Measurements from ENCODE around the gene KHK. TPM values are rescaled to one million over a fixed set of nuclear protein-coding genes. Genes with fewer than 3 reads are reported as not detected.
A peak's percentile ranks its signal among the peaks of the same experiment; 100 is the strongest.

The KHK gene
- total and polyA plus RNA-seq, 2 of the 8 experiments (the other 6 are each of a cell fraction or from before 2014, with no cell fraction given), result 11.0 to 17.7 TPM

DNA sequence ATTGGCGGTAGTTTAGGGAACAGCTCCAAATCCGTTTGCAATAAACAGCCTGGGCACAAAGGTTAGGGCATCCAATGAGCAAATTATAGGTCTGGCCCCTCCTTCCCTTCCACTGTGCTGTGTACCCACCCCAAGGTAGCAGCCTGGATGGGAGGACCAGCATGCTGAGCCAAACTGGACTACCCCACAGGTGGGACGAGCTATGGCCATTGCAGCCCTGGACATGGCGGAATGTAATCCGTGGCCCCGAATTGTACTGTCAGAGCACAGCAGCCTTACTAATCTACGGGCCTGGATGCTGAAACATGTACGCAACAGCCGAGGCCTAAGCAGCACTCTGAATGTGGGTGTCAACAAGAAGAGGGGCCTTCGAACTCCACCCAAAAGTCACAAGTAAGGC is 28.4 kb upstream of the KHK start:
- ChIA-PET CTCF (ENCODE audit: partially characterized antibody) (interaction anchor here (0.8 to 18.3 kb wide), 6 partner anchors 9 to 76 kb away, joined by 3 to 160 read pairs (median 3); partner anchors contain the start of genes EMILIN1, KHK, OST4 and PREB), POLR2A (ENCODE audit: partially characterized antibody) (interaction anchor here (0.6 to 19.3 kb wide), 6 partner anchors 2 to 397 kb away, joined by 3 to 441 read pairs (median 4); partner anchors contain the start of genes AGBL5 and OST4)
- H2BK5ac ChIP-seq (ENCODE audit: low read depth, low read length), result no peak overlapping the region
- H3K79me1 ChIP-seq (ENCODE audit: low read depth, low read length), result no peaks in the 10 kb centered on the region
- no peak overlapping the region for H3K9ac ChIP-seq (replicated peaks in 1 of 4; ENCODE audit: extremely low read depth in 1 of 4, low read depth in 3 of 4, low read length in 3 of 4)
- FAIRE-seq (no peak), DNase-seq (ENCODE audit: low read depth in 1 of 2, low spot score in 2 of 2) (no peak)
- H4K91ac ChIP-seq (replicated peaks; ENCODE audit: insufficient read length, low read length), result no peak overlapping the region
- H3K4me3 ChIP-seq (ENCODE audit: extremely low read depth in 1 of 4, insufficient read depth in 2 of 4, low read depth in 3 of 4, low read length in 4 of 4), result no peak overlapping the region
- H3K27me3 ChIP-seq (replicated peaks in 1 of 4; ENCODE audit: control insufficient read depth in 3 of 4, extremely low read depth in 1 of 4, insufficient read depth in 3 of 4, low read length in 3 of 4), result no peaks in the 10 kb centered on the region
- peaks cover 17 to 56% (median 28%) of the 10 kb centered on the region in 4 experiments for H3K36me3 ChIP-seq (ENCODE audit: control insufficient read depth in 2 of 4, insufficient read depth in 4 of 4, low read length in 3 of 4)
- TF ChIP-seq KDM1A (IDR thresholded peaks at IDR 0.05; ENCODE audit: borderline replicate concordance, low read length) (no peak), POLR2A (IDR thresholded peaks at IDR 0.05; ENCODE audit: control extremely low read depth in 1 of 2, low read depth in 2 of 2, low read length in 2 of 2) (0 out of 3 replicates have a peak, but pooled peaks of 1 of the 2 experiments have one; percentile 13)
- H3K27ac ChIP-seq (ENCODE audit: low read depth, low read length), result no peak overlapping the region
- H4K8ac ChIP-seq (ENCODE audit: extremely low read depth, insufficient read depth, low read length), result no peak overlapping the region
- H3K9me3 ChIP-seq (ENCODE audit: insufficient read depth in 2 of 2, low read depth in 1 of 2, low read length in 1 of 2), result no peaks in the 10 kb centered on the region
- no peaks in the 10 kb centered on the region for H3K4me1 ChIP-seq (replicated peaks in 1 of 4; ENCODE audit: control insufficient read depth in 3 of 4, insufficient read depth in 4 of 4, low read length in 3 of 4)
- no peak overlapping the region for H3K56ac ChIP-seq (replicated peaks; ENCODE audit: insufficient read length, low read depth, low read length)
- H2BK15ac ChIP-seq (ENCODE audit: low read length), result no peak overlapping the region
- H3K4ac ChIP-seq (replicated peaks; ENCODE audit: insufficient read length, low read depth, low read length), result no peak overlapping the region
- H3K79me2 ChIP-seq (ENCODE audit: control insufficient read depth in 1 of 2, insufficient read depth in 2 of 2, low read length in 2 of 2), result no peaks in the 10 kb centered on the region
- no peak overlapping the region for H3K4me2 ChIP-seq (ENCODE audit: insufficient read depth in 1 of 2, low read depth in 2 of 2, low read length in 2 of 2)
- no peak overlapping the region for H2BK20ac ChIP-seq (ENCODE audit: low read length)
- no peak overlapping the region for H2BK120ac ChIP-seq (replicated peaks; ENCODE audit: low read depth, low read length)
- no peak overlapping the region for H4K5ac ChIP-seq (ENCODE audit: insufficient read length, low read depth, low read length)
- H2AFZ ChIP-seq (ENCODE audit: low read length), result no peak overlapping the region
- no peak overlapping the region for H2BK12ac ChIP-seq (ENCODE audit: low read depth, low read length)
- H4K20me1 ChIP-seq (replicated peaks in 1 of 2; ENCODE audit: control insufficient read depth in 1 of 2, insufficient read depth in 2 of 2, low read length in 2 of 2), result peaks cover 2 to 7% of the 10 kb centered on the region in 2 experiments
- H3K14ac ChIP-seq (ENCODE audit: insufficient read length), result no peak overlapping the region
- WGBS, 2 experiments (ENCODE audit: extremely low coverage in 1 of 2, insufficient coverage in 1 of 2, insufficient read length in 1 of 2, insufficient replicate concordance in 2 of 2, low coverage in 1 of 2, low lambda C conversion rate in 2 of 2, missing lambda C conversion rate in 1 of 2), result 89% methylated on average over 10 of the region's 10 CpGs; no CpG with 5 or more reads in 1 of the 2 experiments
- no peak overlapping the region for H3K18ac ChIP-seq (ENCODE audit: extremely low read depth, low read length)
- H3K23ac ChIP-seq (ENCODE audit: insufficient read length), result no peak overlapping the region
- H3K23me2 ChIP-seq (ENCODE audit: low read depth, low read length), result no peaks in the 10 kb centered on the region
- no peak overlapping the region for H2AK5ac ChIP-seq (ENCODE audit: low read depth, low read length)
